ENCODE data around the gene HEATR9. TPM values are rescaled to one million over a fixed set of nuclear protein-coding genes. Genes with fewer than 3 reads are reported as not detected.
A peak's percentile ranks its signal among the peaks of the same experiment; 100 is the strongest.

HEATR9 gene
- total RNA-seq, 6 experiments from 2014 or later = not detected

GRCh38 chr17:35867574-35867973 is 1.1 kb downstream of the HEATR9 start:
- 100% methylated on average over 3 of the region's 3 CpGs for WGBS (ENCODE audit: insufficient coverage, low coverage, low lambda C conversion rate, missing lambda C conversion rate)
- no peak for DNase-seq
- Histone ChIP-seq H3K27ac (no peak overlapping the region), H3K36me3 (no peaks in the 10 kb centered on the region), H3K4me3 (no peak overlapping the region), H3K4me1 (no peaks in the 10 kb centered on the region), H3K27me3 (no peaks in the 10 kb centered on the region), H3K9me3 (no peaks in the 10 kb centered on the region)
- TF ChIP-seq CTCF (IDR thresholded peaks at IDR 0.05) = no peak
- TF ChIP-seq POLR2A (IDR thresholded peaks at IDR 0.05) = no peak
- intact Hi-C loops (cut with DNase I) = no loop called here
- ATAC-seq = no peak

- intact Hi-C loops (cut with DNase I) = no loop called here
- Histone ChIP-seq H3K9me3 (no peaks in the 10 kb centered on the region), H3K27ac (no peak overlapping the region), H3K4me1 (no peaks in the 10 kb centered on the region), H3K4me3 (no peak overlapping the region), H3K36me3 (no peaks in the 10 kb centered on the region), H3K27me3 (no peaks in the 10 kb centered on the region)
- no peak for DNase-seq
- TF ChIP-seq CTCF (IDR thresholded peaks at IDR 0.05) = no peak
- TF ChIP-seq POLR2A (IDR thresholded peaks at IDR 0.05) = no peak
- ATAC-seq = peak in 1 of 4 donors; percentile 32
- no CpG with 5 or more reads among the region's 1 CpG for WGBS (ENCODE audit: insufficient coverage, low coverage, low lambda C conversion rate, missing lambda C conversion rate)
Observed at GRCh38 chr17:35866341-35866950, 2.2 kb downstream of the HEATR9 start.

- no peaks in the 10 kb centered on the region for H3K27me3 ChIP-seq
- no peak for TF ChIP-seq POLR2A (IDR thresholded peaks at IDR 0.05)
- no peak for TF ChIP-seq CTCF (IDR thresholded peaks at IDR 0.05)
- 68% methylated on average over 2 of the region's 3 CpGs for WGBS (ENCODE audit: insufficient coverage, low coverage, low lambda C conversion rate, missing lambda C conversion rate)
- no peaks in the 10 kb centered on the region for H3K9me3 ChIP-seq
- H3K4me1 ChIP-seq = no peaks in the 10 kb centered on the region
- no peak overlapping the region for H3K27ac ChIP-seq
- no peaks in the 10 kb centered on the region for H3K36me3 ChIP-seq
- ATAC-seq (no peak), DNase-seq (no peak)
- intact Hi-C loops (cut with DNase I) = no loop called here
- no peak overlapping the region for H3K4me3 ChIP-seq
Observed at GRCh38 chr17:35865412-35866340, 3.0 kb downstream of the HEATR9 start.

- intact Hi-C loops (cut with DNase I) = no loop called here
- Histone ChIP-seq H3K27me3 (no peaks in the 10 kb centered on the region), H3K4me1 (no peaks in the 10 kb centered on the region), H3K9me3 (no peaks in the 10 kb centered on the region), H3K36me3 (no peaks in the 10 kb centered on the region), H3K27ac (no peak overlapping the region), H3K4me3 (no peak overlapping the region)
- no peak for DNase-seq
- TF ChIP-seq CTCF (IDR thresholded peaks at IDR 0.05) (no peak), POLR2A (IDR thresholded peaks at IDR 0.05) (no peak)
- ATAC-seq = peak in 1 of 4 donors; percentile 23
- no CpG with 5 or more reads among the region's 7 CpGs for WGBS (ENCODE audit: insufficient coverage, low coverage, low lambda C conversion rate, missing lambda C conversion rate)
Observed at GRCh38 chr17:35864853-35865252, 3.8 kb downstream of the HEATR9 start.
